ENCODE data around the gene TMEM151A. TPM values are rescaled to one million over a fixed set of nuclear protein-coding genes. Genes with fewer than 3 reads are reported as not detected.

TMEM151A gene
- not detected in 2 replicates for total RNA-seq (2014; rRNA removed)
- Bru-seq, nascent RNA: percentile 19 among the genes with signal in this experiment
- percentile 26 among the genes with signal in this experiment for BruChase-seq, experiment 1, labeled RNA remaining after a 6-hour chase
- BruChase-seq, experiment 2, labeled RNA remaining after a 2-hour chase: percentile 20 among the genes with signal in this experiment
- long read RNA-seq: 0 reads

DNA sequence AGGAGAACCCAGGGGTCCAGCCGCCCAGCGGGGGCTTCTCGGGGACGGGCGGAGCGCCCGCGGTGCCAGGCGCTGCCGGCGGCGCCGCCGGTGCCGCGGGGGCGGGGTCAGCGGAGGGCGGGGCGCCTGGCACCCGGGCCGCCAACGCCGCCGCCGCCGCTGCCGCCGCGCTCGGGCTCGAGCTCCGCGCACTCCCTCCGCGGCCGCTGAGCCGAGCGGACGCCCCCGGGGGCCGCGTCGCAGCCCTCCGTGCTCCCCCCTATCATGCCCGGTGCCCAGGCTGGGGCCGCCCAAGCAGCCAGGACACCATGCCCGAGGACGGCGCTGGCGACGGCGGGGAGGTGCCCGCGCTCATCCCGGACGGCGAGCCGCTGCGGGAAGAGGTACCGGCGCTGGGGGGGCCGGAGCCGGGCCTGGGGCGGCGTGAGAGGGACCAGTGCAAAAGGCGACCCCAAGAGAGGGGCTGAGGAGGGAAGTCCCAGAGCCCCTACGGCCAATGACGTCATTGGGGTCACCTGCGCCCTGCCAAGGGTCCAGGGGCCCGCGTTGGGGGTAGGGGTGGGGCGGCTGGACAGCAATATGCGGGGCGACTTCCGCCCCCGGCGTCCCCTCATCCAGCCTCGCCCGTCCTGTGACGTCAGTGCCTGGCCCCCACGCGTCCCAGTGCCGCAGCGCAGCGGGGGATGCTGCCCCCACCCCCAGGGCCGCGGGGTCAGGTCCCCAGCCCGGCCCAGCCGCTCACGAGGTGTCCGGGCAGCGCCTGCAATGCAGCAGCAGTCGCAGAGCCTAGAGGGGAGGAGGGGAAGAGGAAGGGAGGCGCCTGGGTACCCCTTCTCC lies at the start of gene TMEM151A:
Gene TMEM151A, plus strand, starts transcription at position 189 of the 837 bp plus-strand sequence. Its CDS starts 120 bp downstream, at position 309.
- ChIA-PET CTCF (interaction anchor here (0.5 to 0.6 kb wide), 2 partner anchors 512 to 722 kb away, joined by 3 to 4 read pairs; partner anchors contain the start of gene ZNRD2), POLR2A (ENCODE audit: unreplicated experiment) (no interaction called here)
- no peak for ATAC-seq
- H3K9me3 ChIP-seq (ENCODE audit: low read length): no peaks in the 10 kb centered on the region
- peaks cover 18% of the 10 kb centered on the region for H3K4me1 ChIP-seq (ENCODE audit: insufficient read depth, low read length)
- no TSS peak for BruUV-seq (replicated peaks)
- no peaks in the 10 kb centered on the region for H4K20me1 ChIP-seq (ENCODE audit: low read length)
- H3K4me2 ChIP-seq (ENCODE audit: low read length): no peak within 1 kb of the TSS
- DNase-seq: no peak
- no peak within 1 kb of the TSS for H2AFZ ChIP-seq (ENCODE audit: low read length)
- H3K9me2 ChIP-seq (replicated peaks; ENCODE audit: low read length): no peaks in the 10 kb centered on the region
- H3F3A ChIP-seq (ENCODE audit: low read length, unreplicated experiment): no peaks in the 10 kb centered on the region
- peaks cover 19% of the 10 kb centered on the region for H3K79me2 ChIP-seq (ENCODE audit: low read length)
- no peaks in the 10 kb centered on the region for H3K36me3 ChIP-seq (ENCODE audit: low read depth, low read length)
- TF ChIP-seq EZH2phosphoT487 (IDR thresholded peaks at IDR 0.05; ENCODE audit: borderline replicate concordance, low read length) (no peak), EZH2 (IDR thresholded peaks at IDR 0.05; ENCODE audit: low read length, unreplicated experiment) (no peak)
- TF ChIP-seq, protein P1, sequence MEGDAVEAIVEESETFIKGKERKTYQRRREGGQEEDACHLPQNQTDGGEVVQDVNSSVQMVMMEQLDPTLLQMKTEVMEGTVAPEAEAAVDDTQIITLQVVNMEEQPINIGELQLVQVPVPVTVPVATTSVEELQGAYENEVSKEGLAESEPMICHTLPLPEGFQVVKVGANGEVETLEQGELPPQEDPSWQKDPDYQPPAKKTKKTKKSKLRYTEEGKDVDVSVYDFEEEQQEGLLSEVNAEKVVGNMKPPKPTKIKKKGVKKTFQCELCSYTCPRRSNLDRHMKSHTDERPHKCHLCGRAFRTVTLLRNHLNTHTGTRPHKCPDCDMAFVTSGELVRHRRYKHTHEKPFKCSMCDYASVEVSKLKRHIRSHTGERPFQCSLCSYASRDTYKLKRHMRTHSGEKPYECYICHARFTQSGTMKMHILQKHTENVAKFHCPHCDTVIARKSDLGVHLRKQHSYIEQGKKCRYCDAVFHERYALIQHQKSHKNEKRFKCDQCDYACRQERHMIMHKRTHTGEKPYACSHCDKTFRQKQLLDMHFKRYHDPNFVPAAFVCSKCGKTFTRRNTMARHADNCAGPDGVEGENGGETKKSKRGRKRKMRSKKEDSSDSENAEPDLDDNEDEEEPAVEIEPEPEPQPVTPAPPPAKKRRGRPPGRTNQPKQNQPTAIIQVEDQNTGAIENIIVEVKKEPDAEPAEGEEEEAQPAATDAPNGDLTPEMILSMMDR (conservative IDR thresholded peaks at IDR 0.05; ENCODE audit: low read depth, low read length): no peak
- no peak within 1 kb of the TSS for H3K4me3 ChIP-seq (ENCODE audit: low read length)
- intact Hi-C loops (cut with micrococcal nuclease): no loop called here
- H3K27ac ChIP-seq (ENCODE audit: low read length): no peak within 1 kb of the TSS
- H3K9ac ChIP-seq (ENCODE audit: low read length): no peak within 1 kb of the TSS
- H3K27me3 ChIP-seq (ENCODE audit: low read length): peaks cover 12% of the 10 kb centered on the region

DNA sequence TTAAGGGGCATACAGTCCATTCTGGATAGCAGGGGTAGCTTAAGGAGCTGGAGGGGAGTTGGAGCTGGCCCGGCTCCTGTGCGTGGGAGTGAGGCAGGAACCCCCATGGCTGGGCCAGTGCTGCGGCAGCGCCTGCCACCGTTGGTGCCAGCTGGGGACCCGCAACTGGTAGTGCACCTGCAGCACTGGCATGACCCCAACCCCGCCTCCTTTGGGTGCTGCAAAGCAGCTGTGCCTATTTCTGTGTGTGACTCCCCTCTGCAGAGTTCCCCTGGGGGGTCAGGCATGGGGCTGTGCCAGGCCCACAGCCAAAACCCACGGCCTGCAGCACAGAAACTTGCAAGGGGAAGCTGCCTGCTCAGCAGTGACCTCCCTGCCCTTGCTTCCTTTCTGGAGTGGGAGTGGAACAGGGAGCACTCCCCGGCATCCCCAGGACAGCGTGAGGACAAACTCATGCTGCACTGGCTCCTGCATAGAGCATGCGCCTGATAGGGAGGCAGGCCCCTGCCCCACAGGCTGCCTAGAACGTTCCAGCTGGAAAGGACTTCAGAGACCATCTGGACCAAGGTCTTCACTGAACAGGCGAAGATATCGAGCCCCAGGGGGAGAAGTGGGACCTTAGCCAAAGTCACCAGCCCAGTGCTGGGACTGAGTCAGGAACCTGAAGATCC lies 49.5 kb upstream of the TMEM151A start:
- Histone ChIP-seq H3K9me3 (ENCODE audit: low read length) (no peaks in the 10 kb centered on the region), H3K4me2 (ENCODE audit: low read length) (no peak overlapping the region), H3K4me1 (ENCODE audit: insufficient read depth, low read length) (no peaks in the 10 kb centered on the region), H3K27me3 (ENCODE audit: low read length) (no peaks in the 10 kb centered on the region), H2AFZ (ENCODE audit: low read length) (no peak overlapping the region), H3K27ac (ENCODE audit: low read length) (no peak overlapping the region), H3K9me2 (replicated peaks; ENCODE audit: low read length) (no peaks in the 10 kb centered on the region), H3K36me3 (ENCODE audit: low read depth, low read length) (peaks cover 8% of the 10 kb centered on the region; the same call in 1 of the 2 replicates), H3K79me2 (ENCODE audit: low read length) (no peaks in the 10 kb centered on the region), H4K20me1 (ENCODE audit: low read length) (no peaks in the 10 kb centered on the region), H3K9ac (ENCODE audit: low read length) (no peak overlapping the region), H3F3A (ENCODE audit: low read length, unreplicated experiment) (no peaks in the 10 kb centered on the region), H3K4me3 (ENCODE audit: low read length) (no peak overlapping the region)
- BruUV-seq (replicated peaks): no TSS peak
- intact Hi-C loops (cut with micrococcal nuclease): no loop called here
- TF ChIP-seq, protein P1 (conservative IDR thresholded peaks at IDR 0.05; ENCODE audit: low read depth, low read length): no peak
- no peak for TF ChIP-seq EZH2 (IDR thresholded peaks at IDR 0.05; ENCODE audit: low read length, unreplicated experiment)
- no peak for TF ChIP-seq EZH2phosphoT487 (IDR thresholded peaks at IDR 0.05; ENCODE audit: borderline replicate concordance, low read length)
- no peak for DNase-seq
- ChIA-PET POLR2A (ENCODE audit: unreplicated experiment) (no interaction called here), CTCF (no interaction called here)
- no peak for ATAC-seq

All from PC-3 (cell line).